ENCODE measurements around the gene WTAP.
"Not testable (repeated sequence)": the region's sequence is repeated elsewhere in the genome, so short reads cannot be mapped to it uniquely, and the experiment has no call there.

The WTAP gene

GRCh38 chr6:159726918-159727716, at the start of gene WTAP:
Gene WTAP, plus strand, starts transcription at chr6:159727506. Its CDS starts 8,760 bp downstream, at chr6:159736266.
- peak; percentile 92 for DNase-seq (ENCODE audit: low spot score)

GRCh38 chr6:159677506-159678165, 49.7 kb upstream of the WTAP start:
- no peak for DNase-seq (ENCODE audit: low spot score)

GRCh38 chr6:159678574-159678973, 48.7 kb upstream of the WTAP start:
- DNase-seq (ENCODE audit: low spot score), result no peak

GRCh38 chr6:159679091-159680077, 47.9 kb upstream of the WTAP start:
- no peak for DNase-seq (ENCODE audit: low spot score)

- no peak for DNase-seq (ENCODE audit: low spot score)
These were observed 47.2 kb upstream of the WTAP start for GRCh38 chr6:159680104-159680503.

- DNase-seq (ENCODE audit: low spot score), result no peak
These were observed 46.0 kb upstream of the WTAP start for GRCh38 chr6:159681191-159681880.

GRCh38 chr6:159682295-159682694, 45.0 kb upstream of the WTAP start:
- DNase-seq (ENCODE audit: low spot score), result no peak

- no peak for DNase-seq (ENCODE audit: low spot score)
These were observed 44.5 kb upstream of the WTAP start for GRCh38 chr6:159682810-159683209.

- no peak for DNase-seq (ENCODE audit: low spot score)
These were observed 43.3 kb upstream of the WTAP start for GRCh38 chr6:159684013-159684304.

- no peak for DNase-seq (ENCODE audit: low spot score)
These were observed 41.3 kb upstream of the WTAP start for GRCh38 chr6:159686040-159686439.

- DNase-seq (ENCODE audit: low spot score), result no peak
These were observed 40.6 kb upstream of the WTAP start for GRCh38 chr6:159686703-159687102.

GRCh38 chr6:159687341-159687740, 40.0 kb upstream of the WTAP start:
- DNase-seq (ENCODE audit: low spot score), result no peak

GRCh38 chr6:159688266-159688905, 38.9 kb upstream of the WTAP start:
- no peak for DNase-seq (ENCODE audit: low spot score)

- no peak for DNase-seq (ENCODE audit: low spot score)
These were observed 38.3 kb upstream of the WTAP start for GRCh38 chr6:159689001-159689400.

- DNase-seq (ENCODE audit: low spot score), result not testable (repeated sequence)
These were observed 37.2 kb upstream of the WTAP start for GRCh38 chr6:159690135-159690534.

- peak; percentile 76 for DNase-seq (ENCODE audit: low spot score)
These were observed 36.0 kb upstream of the WTAP start for GRCh38 chr6:159691133-159691962.

GRCh38 chr6:159691963-159692287, 35.4 kb upstream of the WTAP start:
- no peak for DNase-seq (ENCODE audit: low spot score)

GRCh38 chr6:159692303-159693127, 34.8 kb upstream of the WTAP start:
- peak; percentile 31 for DNase-seq (ENCODE audit: low spot score)

GRCh38 chr6:159693128-159693893, 34.0 kb upstream of the WTAP start, which contains the start of gene SOD2:
Gene SOD2, minus strand, starts transcription at chr6:159693241. Its CDS starts 74 bp downstream, at chr6:159693167.
- DNase-seq (ENCODE audit: low spot score), result peak; percentile 80
